H1 (cell line): ENCODE results near the gene LOXL1. TPM values are rescaled to one million over a fixed set of nuclear protein-coding genes. Genes with fewer than 3 reads are reported as not detected.

Experiments
- CTCF ChIA-PET: fragments of 300-600 bp; sonication (Branson Sonifier 250); formaldehyde crosslinking; loops from one replicate; lab custom pipeline; 2021; ENCODE audit not compliant: partially characterized antibody; lab: Charles Lee
- POLR2A ChIA-PET: fragments of 300-600 bp; sonication (Branson Sonifier 250); formaldehyde crosslinking; loops from one replicate; lab custom pipeline; 2021; ENCODE audit warnings: inconsistent platforms; ENCODE audit not compliant: partially characterized antibody; lab: Charles Lee
- DNase-seq, 2 experiments: peaks; one replicate each; pipeline versions ENCODE4 v3.0.0 to v3.0.0-alpha.2; 2010 to 2022; ENCODE audit warnings: low spot score in 2 of 2, low read depth in 1 of 2, mixed read lengths in 1 of 2
- FAIRE-seq: peaks from 2 replicates; lab custom pipeline; 2011; peaks lifted over from hg19 to GRCh38; lab: Jason Lieb, UNC
- H2AFZ ChIP-seq: 2 replicates; pipeline ENCODE4 v1.8.1; 2012; ENCODE audit warnings: low read length, inconsistent platforms
- H2AK5ac ChIP-seq: 2 replicates; pipeline ENCODE4 v1.6.1; 2013; ENCODE audit warnings: low read depth, low read length
- H2BK120ac ChIP-seq: replicated peaks from 2 replicates; pipeline ENCODE3; 2013; ENCODE audit warnings: low read depth, low read length, inconsistent platforms
- H2BK12ac ChIP-seq: 2 replicates; pipeline ENCODE4 v1.6.1; 2013; ENCODE audit warnings: low read depth, low read length
- H2BK15ac ChIP-seq: 2 replicates; pipeline ENCODE4 v1.6.1; 2013; ENCODE audit warnings: low read length
- H2BK20ac ChIP-seq: 2 replicates; pipeline ENCODE4 v1.6.1; 2013; ENCODE audit warnings: low read length
- H2BK5ac ChIP-seq: 2 replicates; pipeline ENCODE4 v1.6.1; 2013; ENCODE audit warnings: low read depth, low read length
- H3K14ac ChIP-seq: 2 replicates; pipeline ENCODE4 v1.6.1; 2013; ENCODE audit warnings: inconsistent platforms; ENCODE audit not compliant: insufficient read length
- H3K18ac ChIP-seq: 2 replicates; pipeline ENCODE4 v1.6.1; 2013; ENCODE audit warnings: low read length; ENCODE audit errors: extremely low read depth
- H3K23ac ChIP-seq: 2 replicates; pipeline ENCODE4 v1.6.1; 2013; ENCODE audit warnings: inconsistent platforms; ENCODE audit not compliant: insufficient read length
- H3K23me2 ChIP-seq: 2 replicates; pipeline ENCODE4 v1.6.1; 2013; ENCODE audit warnings: low read depth, low read length
- H3K27ac ChIP-seq: 2 replicates; pipeline ENCODE4 v1.6.1; 2011; ENCODE audit warnings: low read depth, low read length, inconsistent platforms
- H3K27me3 ChIP-seq, 4 experiments: replicated peaks in 1 of 4; 1 replicate in 1 of 4; 2 replicates in 3 of 4; pipeline versions ENCODE4 v1.6.1 to v1.8.1; 2011 to 2013; ENCODE audit warnings: low read length in 3 of 4, mild to moderate bottlenecking in 3 of 4, inconsistent platforms in 2 of 4, mixed read lengths in 2 of 4, moderate library complexity in 1 of 4; ENCODE audit not compliant: control insufficient read depth in 3 of 4, insufficient read depth in 3 of 4; ENCODE audit errors: extremely low read depth in 1 of 4
- H3K36me3 ChIP-seq, 4 experiments: 2 replicates each; pipeline versions ENCODE4 v1.6.1 to v1.8.1; 2011 to 2013; ENCODE audit warnings: mild to moderate bottlenecking in 4 of 4, low read length in 3 of 4, moderate library complexity in 2 of 4, control low read depth in 1 of 4, inconsistent platforms in 1 of 4; ENCODE audit not compliant: insufficient read depth in 4 of 4, control insufficient read depth in 2 of 4
- H3K4ac ChIP-seq: replicated peaks from 2 replicates; pipeline ENCODE3; 2013; ENCODE audit warnings: low read length, low read depth, mixed read lengths, inconsistent platforms; ENCODE audit not compliant: insufficient read length
- H3K4me1 ChIP-seq, 4 experiments: replicated peaks in 1 of 4; 1 replicate in 1 of 4; 2 replicates in 3 of 4; pipeline versions ENCODE4 v1.6.1 to v1.8.1; 2011 to 2013; ENCODE audit warnings: low read length in 3 of 4, inconsistent platforms in 2 of 4, mixed read lengths in 1 of 4; ENCODE audit not compliant: insufficient read depth in 4 of 4, control insufficient read depth in 3 of 4
- H3K4me2 ChIP-seq, 2 experiments: 2 replicates each; pipeline versions ENCODE4 v1.6.1 to v1.8.1; 2011 to 2013; ENCODE audit warnings: low read depth in 2 of 2, low read length in 2 of 2, control low read depth in 1 of 2, inconsistent platforms in 1 of 2, mild to moderate bottlenecking in 1 of 2; ENCODE audit not compliant: insufficient read depth in 1 of 2
- H3K4me3 ChIP-seq, 4 experiments: fragments of 200-600, 300-600 bp in 1 of 4; sonication (generic), shearing (Covaris generic), sonication (Bioruptor Twin) in 1 of 4; 2 replicates each; pipeline versions ENCODE4 v1.5.1 to v1.8.1; 2011 to 2016; ENCODE audit warnings: low read length in 4 of 4, low read depth in 3 of 4, control low read depth in 2 of 4, inconsistent platforms in 2 of 4, mild to moderate bottlenecking in 2 of 4, mixed read lengths in 1 of 4, moderate library complexity in 1 of 4; ENCODE audit not compliant: insufficient read depth in 2 of 4; ENCODE audit errors: extremely low read depth in 1 of 4
- H3K56ac ChIP-seq: replicated peaks from 2 replicates; pipeline ENCODE3; 2013; ENCODE audit warnings: low read depth, mild to moderate bottlenecking, mixed read lengths, low read length, inconsistent platforms; ENCODE audit not compliant: insufficient read length
- H3K79me1 ChIP-seq: 2 replicates; pipeline ENCODE4 v1.6.1; 2013; ENCODE audit warnings: low read depth, low read length, control low read depth
- H3K79me2 ChIP-seq, 2 experiments: 2 replicates each; pipeline versions ENCODE4 v1.6.1 to v1.8.1; 2012 to 2013; ENCODE audit warnings: low read length in 2 of 2, mild to moderate bottlenecking in 2 of 2, inconsistent platforms in 1 of 2; ENCODE audit not compliant: insufficient read depth in 2 of 2, control insufficient read depth in 1 of 2
- H3K9ac ChIP-seq, 4 experiments: replicated peaks in 1 of 4; 1 replicate in 1 of 4; 2 replicates in 3 of 4; pipeline versions ENCODE4 v1.6.1 to v1.8.1; 2011 to 2013; ENCODE audit warnings: low read depth in 3 of 4, low read length in 3 of 4, control low read depth in 2 of 4, mild to moderate bottlenecking in 2 of 4, moderate library complexity in 2 of 4, inconsistent platforms in 1 of 4; ENCODE audit errors: extremely low read depth in 1 of 4
- H3K9me3 ChIP-seq, 2 experiments: 2 replicates each; pipeline versions ENCODE4 v1.6.1 to v1.8.1; 2012 to 2013; ENCODE audit warnings: mild to moderate bottlenecking in 2 of 2, moderate library complexity in 2 of 2, control low read depth in 1 of 2, inconsistent platforms in 1 of 2, low read depth in 1 of 2, low read length in 1 of 2, mixed read lengths in 1 of 2; ENCODE audit not compliant: insufficient read depth in 2 of 2
- H4K20me1 ChIP-seq, 2 experiments: replicated peaks in 1 of 2; 2 replicates each; pipeline versions ENCODE3 to v1.8.1; 2011 to 2013; ENCODE audit warnings: inconsistent platforms in 2 of 2, low read length in 2 of 2, mild to moderate bottlenecking in 1 of 2; ENCODE audit not compliant: insufficient read depth in 2 of 2, control insufficient read depth in 1 of 2
- H4K5ac ChIP-seq: 2 replicates; pipeline ENCODE4 v1.6.1; 2013; ENCODE audit warnings: low read length, low read depth, mixed read lengths, inconsistent platforms; ENCODE audit not compliant: insufficient read length
- H4K8ac ChIP-seq: 2 replicates; pipeline ENCODE4 v1.8.0; 2013; ENCODE audit warnings: mild to moderate bottlenecking, moderate library complexity, low read length, inconsistent platforms; ENCODE audit not compliant: insufficient read depth; ENCODE audit errors: extremely low read depth
- H4K91ac ChIP-seq: replicated peaks from 2 replicates; pipeline ENCODE3; 2013; ENCODE audit warnings: low read length, mixed read lengths, inconsistent platforms; ENCODE audit not compliant: insufficient read length
- BACH1 ChIP-seq: IDR thresholded peaks from 2 replicates; pipeline ENCODE4 v1.6.1; 2012; ENCODE audit warnings: low read length, improper control_type of control experiment
- HDAC2 ChIP-seq, 2 experiments: fragments of 300-600 bp in 1 of 2; sonication (generic) in 1 of 2; IDR thresholded peaks; 2 replicates each; pipeline ENCODE4 v1.6.1; 2011 to 2012; ENCODE audit warnings: low read depth in 2 of 2, low read length in 2 of 2, mild to moderate bottlenecking in 2 of 2, moderate library complexity in 2 of 2, borderline replicate concordance in 1 of 2, inconsistent platforms in 1 of 2
- KDM4A ChIP-seq: IDR thresholded peaks from one replicate; pipeline ENCODE4 v1.7.1; 2012; ENCODE audit warnings: low read depth, mild to moderate bottlenecking, moderate library complexity, low read length, inconsistent platforms; ENCODE audit not compliant: severe bottlenecking
- PHF8 ChIP-seq: fragments of 200-600 bp; sonication (generic); conservative IDR thresholded peaks from 2 replicates; pipeline ENCODE4 v1.7.1; 2012; ENCODE audit warnings: low read depth, mild to moderate bottlenecking, inconsistent platforms, low read length, moderate library complexity
- TBP ChIP-seq: IDR thresholded peaks from 2 replicates; pipeline ENCODE4 v1.6.1; 2011; ENCODE audit warnings: low read depth, low read length, improper control_type of control experiment
- WGBS, 2 experiments: shearing (Covaris generic) in 1 of 2; methylation state at CpG; one replicate each; pipeline versions ENCODE4 v1.1.6 to v1.1.7; 2013 to 2015; ENCODE audit warnings: low lambda C conversion rate in 2 of 2, mixed read lengths in 2 of 2, inconsistent platforms in 1 of 2, low coverage in 1 of 2, missing lambda C conversion rate in 1 of 2; ENCODE audit not compliant: insufficient replicate concordance in 2 of 2, insufficient coverage in 1 of 2, insufficient read length in 1 of 2; ENCODE audit errors: extremely low coverage in 1 of 2, missing lambda C conversion rate in 1 of 2; 5-methylcytosine and 5-hydroxymethylcytosine counted together
- polyA plus RNA-seq, 7 experiments: library from polyadenylated mRNA; depleted of rRNA in 3 of 7; stranded (reverse) in 5 of 7; unstranded in 2 of 7; fragments of >200 nt in 5 of 7; fragments of 200-250 nt in 2 of 7; gene quantifications; 1 replicate in 5 of 7; 2 replicates in 1 of 7; 4 replicates in 1 of 7; pipeline versions ENCODE4 v1.2.1 to v1.2.3, GENCODE V29; 2011 to 2013; ENCODE audit warnings: missing spikeins in 2 of 7, mixed read lengths in 2 of 7
- total RNA-seq: library from RNA; stranded (reverse); fragmentation: NEBNext Ultra II Directional; extraction: Animal tissue kit (Norgen Biotek cat#: 25700); gene quantifications from 2 replicates; pipeline ENCODE4 v1.2.1, GENCODE V29; 2021
- TF ChIP-seq, protein P1 (sequence below): IDR thresholded peaks from 2 replicates; pipeline ENCODE4 v1.6.1; 2012; ENCODE audit warnings: inconsistent platforms

The LOXL1 gene
- total and polyA plus RNA-seq, 2 of the 8 experiments (the other 6 are each of a cell fraction or from before 2014, with no cell fraction given) = 8.1 to 14.4 TPM

DNA sequence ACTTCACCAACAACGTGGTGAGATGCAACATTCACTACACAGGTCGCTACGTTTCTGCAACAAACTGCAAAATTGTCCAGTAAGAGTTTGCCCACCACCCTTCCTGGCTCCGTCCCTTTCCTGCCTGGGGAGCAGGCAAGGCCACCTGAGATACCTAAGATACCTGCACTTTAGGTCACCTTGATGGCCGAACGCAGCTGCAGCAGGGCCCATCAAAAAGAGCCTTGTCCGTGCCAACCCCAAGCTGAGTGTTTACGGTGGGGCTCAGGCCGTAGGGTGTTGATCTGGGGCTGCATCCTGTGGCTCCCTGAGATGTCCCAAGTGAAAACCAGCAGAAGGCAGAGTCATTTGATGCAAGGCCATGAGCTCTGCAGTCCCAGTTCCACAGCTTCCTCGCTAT, 23.2 kb downstream of the LOXL1 start:
- H2BK120ac ChIP-seq = no peak overlapping the region
- no peak overlapping the region for H2AK5ac ChIP-seq
- POLR2A ChIA-PET = no interaction called here
- H2BK12ac ChIP-seq = no peak overlapping the region
- FAIRE-seq (no peak), DNase-seq (no peak)
- H4K8ac ChIP-seq = no peak overlapping the region
- no peak overlapping the region for H3K4ac ChIP-seq
- H3K14ac ChIP-seq = no peak overlapping the region
- H3K4me1 ChIP-seq = peaks cover 6 to 16% (median 12%) of the 10 kb centered on the region in 4 experiments
- no peaks in the 10 kb centered on the region for H3K79me2 ChIP-seq
- no peak overlapping the region for H2AFZ ChIP-seq
- H3K36me3 ChIP-seq = no peaks in the 10 kb centered on the region
- H3K4me2 ChIP-seq = no peak overlapping the region
- H3K23ac ChIP-seq = no peak overlapping the region
- H3K4me3 ChIP-seq = no peak overlapping the region
- no peak overlapping the region for H2BK15ac ChIP-seq
- whole genome bisulfite sequencing, 2 experiments = 88% methylated on average over 10 of the region's 10 CpGs; no CpG with 5 or more reads in 1 of the 2 experiments
- CTCF ChIA-PET = interaction anchor here (0.7 to 7.0 kb wide), 11 partner anchors 8 to 87 kb away, joined by 3 to 55 read pairs (median 4); partner anchors contain the start of genes LOXL1 and PML
- no peaks in the 10 kb centered on the region for H3K27me3 ChIP-seq
- H4K5ac ChIP-seq = no peak overlapping the region
- H3K23me2 ChIP-seq = no peaks in the 10 kb centered on the region
- H3K27ac ChIP-seq = no peak overlapping the region
- no peaks in the 10 kb centered on the region for H3K9me3 ChIP-seq
- H3K56ac ChIP-seq = no peak overlapping the region
- no peaks in the 10 kb centered on the region for H3K79me1 ChIP-seq
- H4K91ac ChIP-seq = no peak overlapping the region
- no peak overlapping the region for H2BK5ac ChIP-seq
- H4K20me1 ChIP-seq = no peaks in the 10 kb centered on the region
- H2BK20ac ChIP-seq = no peak overlapping the region; the same call in 1 of the 2 replicates
- TF ChIP-seq HDAC2 (IDR thresholded peaks at IDR 0.05; ENCODE audit: borderline replicate concordance in 1 of 2, low read depth in 2 of 2, low read length in 2 of 2) (no peak), KDM4A (no peak), BACH1 (no peak), PHF8 (no peak), TBP (no peak)
- TF ChIP-seq, protein P1, sequence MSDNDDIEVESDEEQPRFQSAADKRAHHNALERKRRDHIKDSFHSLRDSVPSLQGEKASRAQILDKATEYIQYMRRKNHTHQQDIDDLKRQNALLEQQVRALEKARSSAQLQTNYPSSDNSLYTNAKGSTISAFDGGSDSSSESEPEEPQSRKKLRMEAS = no peak
- no peak overlapping the region for H3K18ac ChIP-seq
- no peak overlapping the region for H3K9ac ChIP-seq
